HEK293 (cell line): ENCODE measurements around the gene CRYBG1.

ENCODE experiments used
- CTCF ChIA-PET: fragments of 350-600 bp; formaldehyde crosslinking; extraction: SDS; loops from one replicate; lab custom pipeline; 2021; ENCODE audit warnings: antibody characterized with exemption; lab: Yijun Ruan, JAX
- POLR2A ChIA-PET: fragments of 300-600 bp; formaldehyde crosslinking; extraction: SDS; loops from one replicate; lab custom pipeline; 2020; ENCODE audit warnings: antibody characterized with exemption, inconsistent platforms; lab: Yijun Ruan, JAX
- H3K27ac ChIP-seq: fragments of 200-500 bp; sonication (Bioruptor generic); 2 replicates; pipeline ENCODE4 v1.5.1; 2014; ENCODE audit warnings: low read depth, low read length, control low read depth, inconsistent platforms; ENCODE audit errors: extremely low read depth
- H3K36me3 ChIP-seq, 2 experiments: fragments of 200-500 bp in 1 of 2; sonication (Bioruptor generic) in 1 of 2; 1 replicate in 1 of 2; 2 replicates in 1 of 2; pipeline ENCODE4 v1.5.1; 2014 to 2017; ENCODE audit warnings: inconsistent platforms in 2 of 2, low read length in 2 of 2; ENCODE audit not compliant: control insufficient read depth in 2 of 2, insufficient read depth in 1 of 2
- H3K4me1 ChIP-seq: fragments of 200-500 bp; sonication (Bioruptor generic); 2 replicates; pipeline ENCODE4 v1.5.1; 2014; ENCODE audit warnings: mild to moderate bottlenecking, low read length, inconsistent platforms; ENCODE audit not compliant: control insufficient read depth, insufficient read depth
- H3K4me3 ChIP-seq: 2 replicates; pipeline ENCODE4 v1.5.1; 2011; ENCODE audit warnings: low read depth, mild to moderate bottlenecking, control low read depth, low read length, moderate library complexity
- H3K9me3 ChIP-seq: fragments of 200-500 bp; sonication (Bioruptor generic); 2 replicates; pipeline ENCODE4 v1.5.1; 2014; ENCODE audit warnings: low read depth, low read length, inconsistent platforms; ENCODE audit not compliant: control insufficient read depth, insufficient read depth
- BCL11B ChIP-seq: fragments of 450-650 bp; formaldehyde crosslinking; IDR thresholded peaks from 2 replicates; pipeline ENCODE4 v1.5.1; 2016; ENCODE audit warnings: low read depth, missing biosample characterization, missing genetic modification characterization
- HOXA7 ChIP-seq: sonication (generic); formaldehyde crosslinking; IDR thresholded peaks from 2 replicates; pipeline ENCODE4 v1.8.1; 2022; ENCODE audit warnings: missing genetic modification reagents, borderline replicate concordance
- MYNN ChIP-seq: fragments of 450-650 bp; formaldehyde crosslinking; IDR thresholded peaks from 2 replicates; pipeline ENCODE4 v1.5.1; 2016; ENCODE audit warnings: missing biosample characterization, missing genetic modification characterization, borderline replicate concordance
- MZF1 ChIP-seq: fragments of 450-650 bp; formaldehyde crosslinking; IDR thresholded peaks from 2 replicates; pipeline ENCODE4 v1.5.1; 2017; ENCODE audit warnings: missing biosample characterization, missing genetic modification characterization, borderline replicate concordance
- OVOL3 ChIP-seq: fragments of 450-650 bp; formaldehyde crosslinking; IDR thresholded peaks from 2 replicates; pipeline ENCODE4 v1.5.1; 2016; ENCODE audit warnings: missing biosample characterization, missing genetic modification characterization
- RBAK ChIP-seq: fragments of 450-650 bp; formaldehyde crosslinking; IDR thresholded peaks from 2 replicates; pipeline ENCODE4 v1.5.1; 2016; ENCODE audit warnings: missing biosample characterization, missing genetic modification characterization
- SP3 ChIP-seq: fragments of 450-650 bp; formaldehyde crosslinking; IDR thresholded peaks from 2 replicates; pipeline ENCODE4 v1.5.1; 2016; ENCODE audit warnings: missing biosample characterization, missing genetic modification characterization
- ZIC2 ChIP-seq: fragments of 450-650 bp; formaldehyde crosslinking; IDR thresholded peaks from 2 replicates; pipeline ENCODE4 v1.5.1; 2016; ENCODE audit warnings: missing biosample characterization, missing genetic modification characterization
- ZNF174 ChIP-seq: fragments of 450-650 bp; formaldehyde crosslinking; IDR thresholded peaks from 2 replicates; pipeline ENCODE4 v1.5.0; 2017; ENCODE audit warnings: missing biosample characterization, mild to moderate bottlenecking, missing genetic modification characterization
- ZNF175 ChIP-seq: fragments of 450-650 bp; formaldehyde crosslinking; IDR thresholded peaks from 2 replicates; pipeline ENCODE4 v1.5.1; 2016; ENCODE audit warnings: missing biosample characterization, missing genetic modification characterization
- ZNF221 ChIP-seq: fragments of 450-650 bp; formaldehyde crosslinking; IDR thresholded peaks from 2 replicates; pipeline ENCODE4 v1.5.1; 2017; ENCODE audit warnings: missing biosample characterization, missing genetic modification characterization, borderline replicate concordance
- ZNF398 ChIP-seq: fragments of 450-650 bp; formaldehyde crosslinking; IDR thresholded peaks from 2 replicates; pipeline ENCODE4 v1.5.1; 2017; ENCODE audit warnings: missing biosample characterization, missing genetic modification characterization
- ZNF518A ChIP-seq: fragments of 450-650 bp; formaldehyde crosslinking; conservative IDR thresholded peaks from 2 replicates; pipeline ENCODE4 v1.5.1; 2016; ENCODE audit warnings: low read depth, missing biosample characterization, missing genetic modification characterization
- ZNF544 ChIP-seq: fragments of 450-650 bp; formaldehyde crosslinking; IDR thresholded peaks from 2 replicates; pipeline ENCODE4 v1.5.0; 2017; ENCODE audit warnings: missing biosample characterization, missing genetic modification characterization
- ZNF585B ChIP-seq: fragments of 450-650 bp; formaldehyde crosslinking; IDR thresholded peaks from 2 replicates; pipeline ENCODE4 v1.5.1; 2016; ENCODE audit warnings: missing biosample characterization, missing genetic modification characterization
- ZNF621 ChIP-seq: fragments of 450-650 bp; formaldehyde crosslinking; IDR thresholded peaks from 2 replicates; pipeline ENCODE4 v1.5.1; 2017; ENCODE audit warnings: missing biosample characterization, missing genetic modification characterization
- ZNF654 ChIP-seq: fragments of 450-650 bp; formaldehyde crosslinking; IDR thresholded peaks from 2 replicates; pipeline ENCODE4 v1.5.1; 2016; ENCODE audit warnings: low read depth, missing biosample characterization, missing genetic modification characterization
- ZSCAN16 ChIP-seq: fragments of 450-650 bp; formaldehyde crosslinking; IDR thresholded peaks from 2 replicates; pipeline ENCODE4 v1.5.1; 2016; ENCODE audit warnings: missing biosample characterization, missing genetic modification characterization
- TF ChIP-seq, protein P1 (sequence below): fragments of 450-650 bp; formaldehyde crosslinking; IDR thresholded peaks from 2 replicates; pipeline ENCODE4 v1.5.1; 2016; ENCODE audit warnings: missing biosample characterization, missing genetic modification characterization
- TF ChIP-seq, protein P2 (sequence below): fragments of 450-650 bp; formaldehyde crosslinking; IDR thresholded peaks from 2 replicates; pipeline ENCODE4; 2016; ENCODE audit warnings: missing biosample characterization, missing genetic modification characterization

CRYBG1 gene

GRCh38 chr6:106421496-106421895, 61.0 kb downstream of the CRYBG1 start:
- Histone ChIP-seq H3K36me3 (no peaks in the 10 kb centered on the region), H3K9me3 (no peaks in the 10 kb centered on the region), H3K27ac (no peak overlapping the region), H3K4me3 (no peak overlapping the region), H3K4me1 (no peaks in the 10 kb centered on the region)
- TF ChIP-seq BCL11B (tag by site-specific recombination) (no peak), ZNF518A (tag by site-specific recombination) (no peak), ZNF174 (tag by site-specific recombination) (no peak), SP3 (tag by site-specific recombination) (no peak), MZF1 (tag by site-specific recombination) (no peak), RBAK (tag by site-specific recombination) (no peak), ZNF398 (tag by site-specific recombination) (no peak), HOXA7 (CRISPR knock-in tag) (no peak), MYNN (tag by site-specific recombination) (no peak), ZNF621 (tag by site-specific recombination) (no peak), ZIC2 (tag by site-specific recombination) (no peak), ZSCAN16 (tag by site-specific recombination) (no peak), ZNF585B (tag by site-specific recombination) (no peak), ZNF175 (tag by site-specific recombination) (no peak), ZNF654 (tag by site-specific recombination) (no peak), ZNF221 (tag by site-specific recombination) (no peak), OVOL3 (tag by site-specific recombination) (no peak), ZNF544 (tag by site-specific recombination) (no peak)
- TF ChIP-seq, protein P1, sequence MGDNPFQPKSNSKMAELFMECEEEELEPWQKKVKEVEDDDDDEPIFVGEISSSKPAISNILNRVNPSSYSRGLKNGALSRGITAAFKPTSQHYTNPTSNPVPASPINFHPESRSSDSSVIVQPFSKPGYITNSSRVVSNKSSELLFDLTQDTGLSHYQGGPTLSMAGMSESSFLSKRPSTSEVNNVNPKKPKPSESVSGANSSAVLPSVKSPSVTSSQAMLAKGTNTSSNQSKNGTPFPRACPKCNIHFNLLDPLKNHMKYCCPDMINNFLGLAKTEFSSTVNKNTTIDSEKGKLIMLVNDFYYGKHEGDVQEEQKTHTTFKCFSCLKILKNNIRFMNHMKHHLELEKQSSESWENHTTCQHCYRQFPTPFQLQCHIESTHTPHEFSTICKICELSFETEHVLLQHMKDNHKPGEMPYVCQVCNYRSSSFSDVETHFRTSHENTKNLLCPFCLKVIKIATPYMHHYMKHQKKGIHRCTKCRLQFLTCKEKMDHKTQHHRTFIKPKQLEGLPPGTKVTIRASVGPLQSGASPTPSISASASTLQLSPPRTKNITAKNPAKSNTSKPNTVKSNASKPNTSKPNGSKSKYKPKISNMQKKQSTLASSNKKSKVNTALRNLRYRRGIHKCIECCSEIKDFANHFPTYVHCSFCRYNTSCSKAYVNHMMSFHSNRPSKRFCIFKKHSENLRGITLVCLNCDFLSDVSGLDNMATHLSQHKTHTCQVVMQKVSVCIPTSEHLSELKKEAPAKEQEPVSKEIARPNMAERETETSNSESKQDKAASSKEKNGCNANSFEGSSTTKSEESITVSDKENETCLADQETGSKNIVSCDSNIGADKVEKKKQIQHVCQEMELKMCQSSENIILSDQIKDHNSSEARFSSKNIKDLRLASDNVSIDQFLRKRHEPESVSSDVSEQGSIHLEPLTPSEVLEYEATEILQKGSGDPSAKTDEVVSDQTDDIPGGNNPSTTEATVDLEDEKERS (tag by site-specific recombination) = no peak
- TF ChIP-seq, protein P2, sequence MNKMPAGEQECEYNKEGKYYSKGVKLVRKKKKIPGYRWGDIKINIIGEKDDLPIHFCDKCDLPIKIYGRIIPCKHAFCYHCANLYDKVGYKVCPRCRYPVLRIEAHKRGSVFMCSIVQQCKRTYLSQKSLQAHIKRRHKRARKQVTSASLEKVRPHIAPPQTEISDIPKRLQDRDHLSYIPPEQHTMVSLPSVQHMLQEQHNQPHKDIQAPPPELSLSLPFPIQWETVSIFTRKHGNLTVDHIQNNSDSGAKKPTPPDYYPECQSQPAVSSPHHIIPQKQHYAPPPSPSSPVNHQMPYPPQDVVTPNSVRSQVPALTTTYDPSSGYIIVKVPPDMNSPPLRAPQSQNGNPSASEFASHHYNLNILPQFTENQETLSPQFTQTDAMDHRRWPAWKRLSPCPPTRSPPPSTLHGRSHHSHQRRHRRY (tag by site-specific recombination) = no peak
- ChIA-PET POLR2A (no interaction called here), CTCF (interaction anchor here (0.6 to 1.4 kb wide), 6 partner anchors 34 to 558 kb away, joined by 3 to 5 read pairs (median 4); no protein-coding TSS in a partner anchor)
